HL-60/S4 treated with phorbol 12-myristate 13-acetate at 8.2 ng/mL for 4 days and 3 days (cell line): Measurements from ENCODE around the gene COL4A5.
"Not testable (repeated sequence)": the region's sequence is repeated elsewhere in the genome, so short reads cannot be mapped to it uniquely, and the experiment has no call there.

ENCODE experiments used
- in situ Hi-C: fragments of 300-500 bp; cut with MboI; formaldehyde crosslinking; loops from 2 replicates; pipeline ENCODE4 v1.15.0; 2022; ENCODE audit warnings: low sequenced_read_pairs

COL4A5 gene

GRCh38 chrX:108453841-108454240 is 14.2 kb downstream of the COL4A5 start:
- in situ Hi-C loops = no loop called here

- in situ Hi-C loops = no loop called here
Observed at GRCh38 chrX:108456971-108457477, 17.4 kb downstream of the COL4A5 start.

- in situ Hi-C loops = no loop called here
Observed at GRCh38 chrX:108464604-108465003, 25.0 kb downstream of the COL4A5 start.

GRCh38 chrX:108468486-108468885 is 28.8 kb downstream of the COL4A5 start:
- in situ Hi-C loops = no loop called here

- in situ Hi-C loops = no loop called here
Observed at GRCh38 chrX:108473979-108474378, 34.3 kb downstream of the COL4A5 start.

GRCh38 chrX:108481528-108481927 is 41.9 kb downstream of the COL4A5 start:
- in situ Hi-C loops = not testable (repeated sequence)

GRCh38 chrX:108484251-108484650 is 44.6 kb downstream of the COL4A5 start:
- in situ Hi-C loops = no loop called here

- in situ Hi-C loops = no loop called here
Observed at GRCh38 chrX:108485960-108486359, 46.3 kb downstream of the COL4A5 start.

- in situ Hi-C loops = no loop called here
Observed at GRCh38 chrX:108494406-108495090, 54.9 kb downstream of the COL4A5 start.

GRCh38 chrX:108511721-108512120 is 72.1 kb downstream of the COL4A5 start:
- in situ Hi-C loops = no loop called here

- in situ Hi-C loops = no loop called here
Observed at GRCh38 chrX:108516184-108516583, 76.5 kb downstream of the COL4A5 start.

GRCh38 chrX:108527724-108528123 is 88.1 kb downstream of the COL4A5 start:
- in situ Hi-C loops = no loop called here

- in situ Hi-C loops = no loop called here
Observed at GRCh38 chrX:108537005-108537404, 97.4 kb downstream of the COL4A5 start.

- in situ Hi-C loops = no loop called here
Observed at GRCh38 chrX:108541286-108541685, 101.6 kb downstream of the COL4A5 start.

GRCh38 chrX:108557580-108557979 is 117.9 kb downstream of the COL4A5 start:
- in situ Hi-C loops = no loop called here

GRCh38 chrX:108558217-108558616 is 118.6 kb downstream of the COL4A5 start:
- in situ Hi-C loops = no loop called here

GRCh38 chrX:108573136-108573535 is 133.5 kb downstream of the COL4A5 start:
- in situ Hi-C loops = no loop called here

GRCh38 chrX:108582151-108582550 is 142.5 kb downstream of the COL4A5 start:
- in situ Hi-C loops = no loop called here

GRCh38 chrX:108584617-108585211 is 145.1 kb downstream of the COL4A5 start:
- in situ Hi-C loops = no loop called here

- in situ Hi-C loops = no loop called here
Observed at GRCh38 chrX:108590496-108590895, 150.9 kb downstream of the COL4A5 start.

- in situ Hi-C loops = no loop called here
Observed at GRCh38 chrX:108601276-108601675, 161.6 kb downstream of the COL4A5 start.

- in situ Hi-C loops = no loop called here
Observed at GRCh38 chrX:108610141-108610540, 170.5 kb downstream of the COL4A5 start.

- in situ Hi-C loops = no loop called here
Observed at GRCh38 chrX:108614616-108615015, 175.0 kb downstream of the COL4A5 start.
